GM21723 (cell line): Measurements from ENCODE around the gene SARNP.

Experiments used
- ATAC-seq: cut with Tn5 transposase; IDR thresholded peaks from one replicate; pipeline ENCODE4 v1.9.1; 2021; ENCODE audit warnings: mild to moderate bottlenecking, moderate library complexity; ENCODE audit not compliant: unreplicated experiment

The SARNP gene

DNA sequence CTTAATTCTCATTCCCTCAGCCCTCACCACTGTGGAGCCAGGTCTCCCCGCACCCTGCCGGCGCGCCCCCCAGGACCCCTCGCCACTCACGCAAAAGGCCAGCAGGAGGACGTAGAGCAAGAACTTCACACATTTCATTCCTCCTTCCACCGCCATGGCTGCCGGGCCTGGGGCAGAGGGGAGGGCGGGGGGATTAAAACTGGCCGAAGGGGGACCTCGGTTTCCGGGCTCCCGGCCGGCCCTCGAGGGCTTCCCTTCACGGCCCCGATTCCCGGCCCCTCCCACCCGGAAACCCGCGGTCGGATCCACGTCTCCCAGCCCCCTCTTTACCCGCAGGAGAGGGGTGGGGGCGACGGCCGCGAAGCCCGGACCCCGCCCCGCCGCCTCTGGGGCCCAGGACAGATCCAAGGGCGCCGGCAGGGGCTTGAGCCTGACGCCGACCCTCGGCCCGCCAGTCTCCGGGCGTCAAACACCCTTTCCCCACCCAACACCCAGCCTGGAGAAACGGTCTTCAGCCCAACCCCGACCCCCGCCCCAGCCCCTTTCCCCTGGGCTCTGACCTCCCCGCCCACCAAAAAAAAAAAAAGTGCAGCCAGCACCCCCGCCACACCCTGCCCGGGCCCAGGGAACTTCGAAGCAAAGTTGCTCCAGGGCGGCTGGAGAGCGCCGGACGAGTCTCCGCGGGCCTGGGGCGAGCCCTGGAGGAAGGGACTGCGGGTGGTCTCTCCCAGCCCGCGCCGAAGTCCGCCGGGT, 89.2 kb downstream of the SARNP start:
- ATAC-seq = peak; percentile 20

DNA sequence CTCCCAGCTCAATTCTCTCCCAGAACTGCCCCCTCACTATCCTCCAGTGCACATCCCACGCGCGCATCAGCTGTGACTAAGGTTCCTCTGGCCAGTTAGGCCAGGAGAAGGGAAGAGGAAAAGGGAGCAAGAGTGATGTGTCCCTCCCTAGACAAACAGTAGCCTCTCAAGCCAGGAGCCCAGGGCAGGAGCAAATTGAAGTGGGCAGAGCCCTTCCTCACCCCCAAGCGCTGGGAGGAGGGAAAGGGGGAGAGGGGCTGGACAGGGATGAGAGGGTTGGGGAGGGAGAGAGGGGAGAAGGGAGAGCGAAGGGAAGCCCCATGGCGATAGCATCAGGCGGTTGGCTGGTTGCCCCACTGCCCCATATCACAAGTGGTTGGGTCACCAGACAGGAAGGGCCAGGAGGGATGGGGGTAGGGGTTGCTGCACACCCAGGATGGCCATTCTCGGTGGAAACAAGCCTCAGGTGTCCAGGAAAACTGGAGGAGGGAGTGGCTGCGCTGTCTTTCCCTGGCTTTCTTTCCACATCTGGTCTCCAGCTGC, 89.8 kb downstream of the SARNP start:
- ATAC-seq = no peak

DNA sequence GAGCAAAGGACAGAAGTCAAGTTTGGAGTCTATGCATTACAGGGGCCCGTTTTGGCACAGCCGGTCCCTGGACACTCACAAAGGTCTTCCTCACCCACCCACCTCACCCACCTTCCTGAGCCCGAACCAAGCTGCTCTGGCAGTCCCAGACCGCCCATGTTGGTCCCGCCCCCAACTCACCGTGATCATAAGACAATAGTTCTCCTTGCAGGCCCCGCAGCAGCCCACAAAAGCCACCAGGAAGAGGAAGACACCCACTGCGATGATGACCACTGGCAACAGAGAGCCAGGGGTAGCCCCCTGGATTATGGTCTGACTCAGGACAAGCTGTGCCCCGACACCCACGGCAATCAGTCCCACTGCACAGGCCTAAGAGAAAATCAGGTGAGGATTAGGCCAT, 90.6 kb downstream of the SARNP start:
- no peak for ATAC-seq

DNA sequence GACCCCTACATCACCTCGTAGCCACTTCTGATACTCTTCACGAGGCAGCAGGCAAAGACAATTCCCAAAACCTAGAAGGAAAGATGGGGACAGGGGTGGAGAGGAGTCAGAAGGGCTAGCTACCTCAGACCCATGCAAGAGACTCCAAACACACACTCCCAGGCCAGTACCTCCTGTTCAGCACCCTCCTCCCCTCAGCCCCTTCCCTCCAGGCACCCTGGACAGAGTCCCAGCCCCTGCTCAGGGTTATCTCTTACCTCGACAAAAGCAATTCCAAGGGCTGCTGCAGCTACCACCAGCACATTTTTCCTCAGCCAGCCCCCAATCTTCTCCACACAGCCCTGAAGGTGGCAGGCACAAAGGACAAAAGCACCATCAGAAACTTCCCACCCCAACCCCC, 92.0 kb downstream of the SARNP start:
- no peak for ATAC-seq

DNA sequence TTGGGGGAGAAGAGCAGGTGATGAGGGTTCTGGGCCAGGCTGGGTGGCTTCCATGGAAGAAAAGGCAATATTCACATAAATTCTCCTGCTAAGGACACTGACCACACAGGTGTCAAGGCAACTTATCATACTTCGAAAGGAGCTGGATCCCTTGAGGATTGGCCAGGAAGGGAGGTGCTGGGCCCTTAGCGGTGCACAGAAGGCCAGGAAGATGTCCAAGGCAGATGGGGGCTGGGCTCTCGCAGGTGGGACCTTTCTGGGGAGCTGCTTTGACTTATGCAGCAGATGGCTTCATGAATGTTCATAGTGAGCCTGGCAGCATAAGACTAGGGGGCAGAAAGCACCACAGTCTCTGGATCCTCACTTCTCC, 92.6 kb downstream of the SARNP start:
- ATAC-seq = no peak

DNA sequence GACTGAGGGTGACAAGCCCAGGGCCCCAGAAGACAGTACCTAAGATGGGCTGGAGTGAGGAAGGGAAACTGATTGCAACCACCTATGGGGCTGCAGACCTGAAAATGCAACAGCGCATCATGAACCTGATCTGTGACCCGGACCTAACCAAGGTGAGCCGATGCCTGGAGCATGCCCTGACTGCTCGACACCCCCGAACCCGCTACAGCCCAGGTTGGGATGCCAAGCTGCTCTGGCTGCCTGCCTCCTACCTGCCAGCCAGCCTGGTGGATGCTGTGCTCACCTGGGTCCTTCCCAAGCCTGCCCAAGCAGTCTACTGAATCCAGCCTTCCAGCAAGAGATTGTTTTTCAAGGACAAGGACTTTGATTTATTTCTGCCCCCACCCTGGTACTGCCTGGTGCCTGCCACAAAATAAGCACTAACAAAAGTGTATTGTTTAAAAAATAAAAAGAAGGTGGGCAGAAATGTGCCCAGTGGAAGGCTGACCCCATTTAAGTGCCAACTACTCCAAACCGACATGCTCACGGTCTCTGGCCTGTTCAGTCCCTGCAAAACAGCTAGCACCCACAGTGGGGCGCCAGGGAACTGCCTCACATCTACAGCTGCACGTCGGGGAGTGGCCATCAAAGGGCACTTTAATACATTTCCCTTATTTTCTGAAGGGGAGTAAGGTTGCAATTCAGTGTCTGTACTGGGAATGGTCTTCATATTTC, 93.1 kb downstream of the SARNP start:
- ATAC-seq = no peak

DNA sequence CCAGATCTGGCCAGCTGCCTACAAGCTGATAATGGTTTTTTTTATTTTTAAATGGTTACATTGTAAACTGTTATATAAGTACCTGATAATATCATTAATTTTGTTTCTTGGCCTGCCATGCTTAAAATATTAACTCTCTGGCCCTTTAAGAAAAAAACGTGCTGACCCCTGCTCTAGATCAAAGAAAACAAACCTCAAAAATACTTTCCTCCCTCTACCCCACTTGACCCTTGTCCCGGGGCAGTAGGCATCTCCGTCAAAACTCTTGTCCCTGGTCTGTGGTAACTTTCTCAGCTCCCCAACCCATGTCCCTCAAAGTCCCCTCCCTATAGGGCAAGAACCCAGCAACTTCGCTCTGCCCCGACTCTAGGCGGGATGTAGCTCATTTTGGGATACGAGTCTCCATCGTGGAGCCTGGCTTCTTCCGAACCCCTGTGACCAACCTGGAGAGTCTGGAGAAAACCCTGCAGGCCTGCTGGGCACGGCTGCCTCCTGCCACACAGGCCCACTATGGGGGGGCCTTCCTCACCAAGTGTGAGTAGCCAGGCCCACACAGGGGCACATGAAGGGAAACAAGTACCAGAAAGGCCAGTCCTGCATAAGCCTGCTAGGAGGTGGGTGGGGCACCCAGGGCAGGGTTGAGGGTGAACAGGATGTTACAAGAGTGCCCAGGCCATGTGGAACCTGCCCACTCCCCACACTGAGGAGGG, 93.9 kb downstream of the SARNP start:
- ATAC-seq = no peak

DNA sequence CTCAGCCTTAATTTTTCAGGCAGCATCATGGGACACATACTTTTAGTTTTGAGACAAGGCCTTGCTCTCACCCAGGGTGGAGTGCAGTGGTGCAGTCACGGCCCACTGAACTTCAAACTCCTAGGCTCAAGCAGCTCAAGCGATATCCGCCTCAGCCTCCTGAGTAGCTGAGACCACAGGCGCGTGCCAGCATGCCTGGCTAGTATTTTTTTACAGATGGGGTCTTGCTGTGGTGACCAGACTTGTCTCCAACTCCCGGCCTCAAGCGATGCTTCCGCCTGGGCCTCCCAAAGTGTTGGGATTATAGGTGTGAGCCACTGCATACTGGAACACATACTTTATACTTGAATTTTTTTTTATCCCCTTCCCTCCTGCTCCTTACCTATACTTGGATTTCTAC, 94.6 kb downstream of the SARNP start:
- ATAC-seq = no peak

DNA sequence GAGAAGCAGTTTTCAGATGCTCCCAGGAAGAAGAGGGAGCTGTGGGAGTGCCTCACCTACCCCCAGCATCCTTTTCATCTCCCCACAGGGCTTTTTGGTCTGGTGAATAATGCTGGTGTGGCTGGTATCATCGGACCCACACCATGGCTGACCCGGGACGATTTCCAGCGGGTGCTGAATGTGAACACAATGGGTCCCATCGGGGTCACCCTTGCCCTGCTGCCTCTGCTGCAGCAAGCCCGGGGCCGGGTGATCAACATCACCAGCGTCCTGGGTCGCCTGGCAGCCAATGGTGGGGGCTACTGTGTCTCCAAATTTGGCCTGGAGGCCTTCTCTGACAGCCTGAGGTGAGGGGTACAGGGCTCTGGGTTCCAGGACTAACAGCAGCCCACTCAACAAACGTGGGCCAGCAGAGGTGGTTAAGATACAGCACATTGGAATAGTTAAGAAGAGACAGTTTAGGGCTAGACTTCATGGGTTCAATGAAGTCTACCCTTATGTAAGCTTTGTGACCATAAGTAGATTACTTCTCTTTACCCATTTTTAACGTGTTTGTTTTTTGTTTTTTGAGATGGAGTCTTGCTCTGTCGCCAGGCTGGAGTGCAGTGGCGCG, 95.8 kb downstream of the SARNP start:
- ATAC-seq = no peak

DNA sequence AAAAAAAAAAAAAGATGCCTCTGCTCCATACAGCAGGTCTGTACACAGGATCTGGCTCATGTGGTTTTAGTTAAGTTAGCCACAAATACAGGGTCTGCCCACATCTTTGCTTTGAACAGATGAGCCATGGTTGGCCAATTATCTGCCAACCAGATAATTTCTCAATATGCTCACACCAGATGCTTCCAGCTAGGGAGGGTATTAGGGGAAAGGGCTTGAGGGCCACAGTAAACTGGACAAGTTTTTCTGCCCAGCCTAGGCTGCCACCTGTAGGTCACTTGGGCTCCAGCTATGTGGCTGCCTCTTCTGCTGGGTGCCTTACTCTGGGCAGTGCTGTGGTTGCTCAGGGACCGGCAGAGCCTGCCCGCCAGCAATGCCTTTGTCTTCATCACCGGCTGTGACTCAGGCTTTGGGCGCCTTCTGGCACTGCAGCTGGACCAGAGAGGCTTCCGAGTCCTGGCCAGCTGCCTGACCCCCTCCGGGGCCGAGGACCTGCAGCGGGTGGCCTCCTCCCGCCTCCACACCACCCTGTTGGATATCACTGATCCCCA, 96.6 kb downstream of the SARNP start:
- no peak for ATAC-seq

DNA sequence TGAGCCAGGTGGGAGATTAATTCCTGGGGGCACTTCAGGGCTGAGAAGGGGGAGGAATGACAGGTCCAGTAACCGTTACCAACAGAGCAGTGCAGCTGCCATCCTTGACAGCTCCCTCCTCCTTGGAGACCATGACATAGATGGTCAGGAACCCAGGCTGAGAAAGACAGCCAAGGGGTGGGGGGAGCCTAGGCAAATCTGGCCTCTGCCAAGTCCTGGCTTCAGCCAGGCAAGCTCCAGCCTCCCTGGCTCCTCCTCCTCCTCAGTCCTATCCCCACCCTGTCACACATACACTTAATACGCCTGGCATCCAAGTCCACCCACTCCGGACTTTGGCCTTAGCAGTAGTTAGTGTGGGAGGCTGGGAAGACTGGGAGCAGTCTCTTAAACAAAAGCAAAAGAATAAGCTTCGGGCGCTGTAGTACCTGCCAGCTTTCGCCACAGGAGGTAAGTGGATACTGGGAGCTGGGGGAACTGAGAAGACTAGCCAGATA, 97.4 kb downstream of the SARNP start, which contains the start of gene RDH5:
RDH5 (plus strand) TSS at position 323 of the 494 bp plus-strand sequence. CDS start 792 bp downstream, outside the sequence.
- ATAC-seq = no peak

DNA sequence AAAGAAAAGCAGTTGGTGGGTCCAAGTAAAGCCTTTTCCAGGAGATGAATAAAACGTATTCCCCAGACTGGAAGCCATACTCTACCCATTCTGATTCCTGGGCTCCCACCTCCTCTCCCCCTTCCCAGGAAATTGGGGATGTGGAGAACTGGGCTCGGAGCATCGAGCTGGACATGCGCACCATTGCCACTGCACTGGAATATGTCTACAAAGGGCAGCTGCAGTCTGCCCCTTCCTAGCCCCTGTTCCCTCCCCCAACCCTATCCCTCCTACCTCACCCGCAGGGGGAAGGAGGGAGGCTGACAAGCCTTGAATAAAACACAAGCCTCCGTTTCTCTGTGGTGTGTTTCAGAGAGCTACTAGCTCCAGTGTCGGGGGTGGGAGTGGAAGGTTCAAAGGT, 98.2 kb downstream of the SARNP start:
- no peak for ATAC-seq

DNA sequence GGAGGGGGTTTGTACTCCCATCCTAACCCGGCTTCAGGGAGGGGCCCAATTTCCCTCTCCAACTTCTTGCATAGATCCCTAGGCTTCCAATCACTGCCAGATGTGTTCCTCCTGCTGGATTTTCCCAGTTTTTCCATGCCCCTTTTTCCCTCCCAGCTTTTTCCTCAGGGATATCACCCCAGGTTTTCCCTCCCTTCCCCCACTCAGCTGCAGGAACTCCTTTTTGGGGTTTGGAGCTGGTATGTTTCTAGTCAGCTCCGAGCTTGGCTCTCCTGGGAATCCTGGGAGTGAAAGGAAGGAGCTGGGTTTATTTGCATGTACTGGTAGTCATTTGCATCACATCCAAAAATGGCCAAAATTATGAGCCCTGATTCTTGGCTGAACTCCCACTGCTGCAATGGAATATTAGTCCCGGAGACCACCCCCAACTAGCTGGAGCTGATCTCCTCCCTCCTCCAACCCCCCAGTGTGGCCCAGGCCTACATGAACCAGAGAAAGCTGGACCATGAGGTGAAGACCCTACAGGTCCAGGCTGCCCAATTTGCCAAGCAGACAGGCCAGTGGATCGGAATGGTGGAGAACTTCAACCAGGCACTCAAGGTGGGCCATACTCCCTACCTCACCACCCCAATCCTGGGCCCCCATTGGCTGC, 98.8 kb downstream of the SARNP start:
- no peak for ATAC-seq

DNA sequence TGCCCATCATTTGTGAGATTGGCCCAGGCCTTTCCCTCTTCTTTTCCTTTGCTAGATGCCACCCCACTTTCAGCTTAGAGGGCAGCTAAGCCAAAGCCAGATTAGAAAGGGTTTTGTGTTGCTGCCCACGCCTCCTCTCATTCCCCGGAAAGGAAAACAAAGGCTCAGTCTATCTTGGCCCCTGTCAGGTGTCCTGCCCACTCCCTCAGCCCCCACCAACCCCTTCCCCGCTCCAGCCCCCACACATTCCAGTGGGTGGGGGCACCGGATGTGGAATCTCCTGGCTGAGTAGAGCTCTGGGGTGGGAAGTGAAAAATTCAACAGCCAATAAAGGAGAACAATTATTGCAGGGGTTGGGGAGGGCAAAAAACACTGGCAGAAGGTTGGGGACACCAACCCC, 99.5 kb downstream of the SARNP start:
- ATAC-seq = no peak

DNA sequence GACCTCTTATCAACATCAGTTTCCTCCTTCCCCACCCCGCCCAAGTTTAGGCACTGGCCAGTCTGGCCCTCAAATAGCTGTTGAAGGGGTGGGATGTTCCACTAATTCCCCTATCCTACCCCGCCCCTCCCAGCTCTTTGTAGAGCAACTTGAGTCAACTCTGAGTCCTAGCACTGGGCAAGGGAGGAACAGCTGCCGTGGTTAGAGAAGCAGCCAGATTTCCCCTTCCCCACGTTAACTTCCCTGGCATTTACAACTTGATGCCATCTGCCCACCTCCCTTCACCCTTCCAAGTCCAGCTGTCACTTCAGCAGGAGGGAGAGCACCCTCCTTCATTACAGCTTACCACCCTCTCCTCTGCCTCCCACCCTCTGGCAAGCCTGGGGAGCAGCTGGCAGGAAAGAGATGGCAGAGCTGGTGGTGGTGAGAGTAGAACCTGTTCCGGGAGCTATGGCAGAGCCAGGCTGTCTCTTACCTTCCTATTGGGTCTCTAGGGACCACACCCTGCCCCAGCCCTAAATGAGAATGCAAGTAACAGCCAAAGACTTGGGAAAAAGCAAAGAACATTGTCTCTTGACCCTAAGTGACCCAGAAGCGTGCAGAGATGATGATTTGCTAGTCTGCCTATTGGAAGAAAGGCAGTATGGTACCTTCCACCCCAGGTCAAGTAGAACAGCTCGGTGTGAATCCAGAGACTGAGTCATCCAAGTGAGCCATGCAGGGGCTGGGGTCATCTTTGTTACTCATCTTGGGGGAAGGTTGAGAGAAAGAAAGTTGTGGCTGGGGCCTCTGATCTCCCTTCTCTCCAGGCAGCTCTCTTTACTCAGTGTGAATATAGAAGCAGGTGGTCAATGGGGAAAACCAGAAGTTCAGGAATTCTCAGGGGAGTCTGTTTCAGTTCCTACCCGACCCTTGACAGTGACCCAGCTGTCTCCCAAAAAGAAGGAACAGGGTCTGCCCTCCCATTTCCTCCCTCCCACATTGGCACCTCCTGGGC, 100.2 kb downstream of the SARNP start:
- no peak for ATAC-seq

DNA sequence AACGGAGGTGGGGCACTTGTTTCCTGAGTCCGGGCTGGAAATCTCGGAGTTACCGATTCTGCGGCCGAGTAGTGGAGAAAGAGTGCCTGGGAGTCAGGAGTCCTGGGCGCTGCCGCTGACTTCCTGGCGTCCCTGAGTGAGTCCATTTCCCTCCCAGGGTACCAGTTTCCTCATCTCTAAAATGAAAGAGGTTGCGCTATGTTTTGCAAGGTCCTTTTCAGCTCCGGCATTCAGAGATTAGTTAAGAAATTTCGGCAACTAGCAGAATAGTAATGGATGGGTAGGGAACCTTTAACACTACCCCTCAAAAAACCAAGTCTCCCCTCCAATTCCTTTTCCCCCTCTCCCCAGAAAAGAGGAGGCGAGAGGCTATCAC, 101.0 kb downstream of the SARNP start:
- no peak for ATAC-seq

DNA sequence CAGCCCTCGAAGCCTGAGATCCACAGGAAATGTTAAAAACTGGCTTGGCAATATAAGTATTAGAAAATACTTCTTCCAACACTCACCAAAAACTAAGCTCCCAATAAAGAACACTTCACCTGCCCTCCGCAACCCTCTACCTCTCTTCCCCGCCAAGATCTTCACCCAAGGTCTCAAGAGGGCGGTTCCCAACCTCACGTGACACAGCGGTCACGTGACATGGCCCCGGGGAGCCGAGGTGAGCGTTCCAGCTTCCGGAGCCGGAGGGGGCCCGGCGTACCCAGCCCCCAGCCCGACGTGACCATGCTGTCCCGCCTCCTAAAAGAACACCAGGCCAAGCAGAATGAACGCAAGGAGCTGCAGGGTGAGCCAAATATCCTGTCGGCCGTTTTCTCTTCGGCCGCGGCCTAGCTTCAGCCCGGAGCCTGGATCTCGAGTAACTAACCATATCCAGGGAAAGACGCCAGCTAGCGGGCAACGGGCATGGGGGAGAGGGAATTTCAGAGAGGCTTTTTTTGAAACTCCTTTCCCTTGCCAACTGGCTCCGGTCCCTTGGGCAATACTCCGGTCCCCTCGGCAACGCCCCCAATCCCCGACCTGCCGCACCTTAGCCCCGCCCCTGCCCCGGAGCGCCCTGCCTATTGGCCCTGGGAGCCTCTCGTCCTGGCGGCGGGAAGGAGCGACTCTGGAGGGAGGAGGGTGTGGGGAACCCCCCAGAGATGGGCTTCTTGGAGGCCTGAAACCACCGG, 101.5 kb downstream of the SARNP start, which contains the start of gene BLOC1S1:
BLOC1S1 (plus strand) TSS at position 214 of the 749 bp plus-strand sequence; CDS start at position 220, 6 bp downstream.
- ATAC-seq = peak; percentile 90

DNA sequence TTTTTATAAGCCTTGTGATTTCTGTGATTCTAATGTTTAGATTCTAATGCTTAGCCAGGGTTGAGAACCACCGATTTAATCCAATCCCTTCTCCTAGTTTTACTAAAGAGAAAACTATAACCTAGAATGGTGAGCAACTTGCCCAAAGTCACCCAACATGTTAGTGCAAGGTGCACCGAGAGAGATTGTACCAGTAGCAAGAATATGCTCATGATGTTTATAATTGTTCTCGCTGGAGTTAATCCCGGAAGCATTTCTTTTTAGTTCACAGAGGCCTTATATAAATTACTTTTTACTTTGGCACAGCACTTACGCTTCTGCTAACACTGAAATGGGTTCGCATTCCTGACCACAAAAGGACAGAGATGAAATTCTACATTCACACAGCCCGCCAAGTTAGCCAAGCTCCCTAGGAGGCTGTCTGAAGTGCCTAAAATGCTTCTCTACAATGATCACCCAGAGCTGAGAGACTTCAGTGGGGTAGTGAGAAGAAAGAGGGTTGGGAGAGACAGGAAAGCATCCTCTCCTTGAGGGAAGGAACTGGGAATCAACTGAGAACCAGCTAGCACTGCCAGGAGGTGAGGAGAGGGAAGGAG, 102.3 kb downstream of the SARNP start:
- no peak for ATAC-seq
